ENCODE results near the gene DGKD.
"Not testable (repeated sequence)": the region's sequence is repeated elsewhere in the genome, so short reads cannot be mapped to it uniquely, and the experiment has no call there.

Gene DGKD

DNA sequence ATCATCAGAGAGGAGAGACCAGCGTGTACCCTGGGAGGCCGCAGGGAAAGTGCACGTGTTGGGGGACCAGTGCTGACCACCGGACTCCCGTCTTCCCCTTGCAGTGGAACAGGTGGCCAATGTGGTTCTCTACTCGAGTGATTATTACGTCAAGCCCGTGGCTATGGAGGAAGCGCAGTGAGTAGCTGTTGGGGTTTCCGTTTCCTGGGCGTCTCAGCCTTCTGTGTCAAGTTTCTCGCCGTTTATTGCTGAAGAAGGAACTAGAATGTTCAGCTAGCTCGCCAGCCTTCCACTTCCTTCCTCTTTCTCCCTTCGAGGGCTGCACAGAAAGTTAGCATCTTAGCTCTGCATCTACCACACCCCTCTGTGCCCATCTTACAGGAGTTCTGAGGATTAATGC is 22.8 kb upstream of the DGKD start:
- no peak overlapping the region for H3K4me3 ChIP-seq (ENCODE audit: low read depth, low read length)
- in situ Hi-C loops (cut with HindIII; ENCODE audit: low pct_ligation_motif_present, low sequenced_read_pairs): no loop called here
- no peak for DNase-seq
- TF ChIP-seq, protein P1, sequence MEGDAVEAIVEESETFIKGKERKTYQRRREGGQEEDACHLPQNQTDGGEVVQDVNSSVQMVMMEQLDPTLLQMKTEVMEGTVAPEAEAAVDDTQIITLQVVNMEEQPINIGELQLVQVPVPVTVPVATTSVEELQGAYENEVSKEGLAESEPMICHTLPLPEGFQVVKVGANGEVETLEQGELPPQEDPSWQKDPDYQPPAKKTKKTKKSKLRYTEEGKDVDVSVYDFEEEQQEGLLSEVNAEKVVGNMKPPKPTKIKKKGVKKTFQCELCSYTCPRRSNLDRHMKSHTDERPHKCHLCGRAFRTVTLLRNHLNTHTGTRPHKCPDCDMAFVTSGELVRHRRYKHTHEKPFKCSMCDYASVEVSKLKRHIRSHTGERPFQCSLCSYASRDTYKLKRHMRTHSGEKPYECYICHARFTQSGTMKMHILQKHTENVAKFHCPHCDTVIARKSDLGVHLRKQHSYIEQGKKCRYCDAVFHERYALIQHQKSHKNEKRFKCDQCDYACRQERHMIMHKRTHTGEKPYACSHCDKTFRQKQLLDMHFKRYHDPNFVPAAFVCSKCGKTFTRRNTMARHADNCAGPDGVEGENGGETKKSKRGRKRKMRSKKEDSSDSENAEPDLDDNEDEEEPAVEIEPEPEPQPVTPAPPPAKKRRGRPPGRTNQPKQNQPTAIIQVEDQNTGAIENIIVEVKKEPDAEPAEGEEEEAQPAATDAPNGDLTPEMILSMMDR (IDR thresholded peaks at IDR 0.05; ENCODE audit: low read depth, low read length, missing control alignments): no peak
- no peak overlapping the region for H3K27ac ChIP-seq
- H3K36me3 ChIP-seq (replicated peaks): no peaks in the 10 kb centered on the region
- H3K27me3 ChIP-seq (replicated peaks): no peaks in the 10 kb centered on the region

DNA sequence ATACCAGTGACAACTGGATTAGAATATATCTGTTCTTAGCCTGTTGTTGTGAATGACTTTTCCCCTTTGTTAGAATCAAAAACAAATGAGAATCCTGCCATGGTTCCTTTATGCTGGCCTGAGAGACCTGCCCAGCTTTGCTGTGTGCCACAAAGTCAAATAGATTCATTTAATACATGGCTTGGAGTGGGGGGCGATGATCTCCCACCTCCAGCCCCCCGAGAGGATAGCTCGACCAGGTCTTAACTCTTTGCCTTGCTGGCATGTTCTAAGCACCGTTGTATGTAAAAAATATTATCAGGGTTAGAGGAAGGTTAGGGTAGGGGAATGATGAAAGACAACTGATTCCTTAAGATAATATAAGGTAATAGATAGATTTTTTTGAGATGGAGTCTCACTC is 22.2 kb upstream of the DGKD start:
- TF ChIP-seq, protein P1 (IDR thresholded peaks at IDR 0.05; ENCODE audit: low read depth, low read length, missing control alignments): no peak
- DNase-seq: no peak
- in situ Hi-C loops (cut with HindIII; ENCODE audit: low pct_ligation_motif_present, low sequenced_read_pairs): no loop called here
- H3K27ac ChIP-seq: no peak overlapping the region
- H3K27me3 ChIP-seq (replicated peaks): no peaks in the 10 kb centered on the region
- no peaks in the 10 kb centered on the region for H3K36me3 ChIP-seq (replicated peaks)
- no peak overlapping the region for H3K4me3 ChIP-seq (ENCODE audit: low read depth, low read length)

DNA sequence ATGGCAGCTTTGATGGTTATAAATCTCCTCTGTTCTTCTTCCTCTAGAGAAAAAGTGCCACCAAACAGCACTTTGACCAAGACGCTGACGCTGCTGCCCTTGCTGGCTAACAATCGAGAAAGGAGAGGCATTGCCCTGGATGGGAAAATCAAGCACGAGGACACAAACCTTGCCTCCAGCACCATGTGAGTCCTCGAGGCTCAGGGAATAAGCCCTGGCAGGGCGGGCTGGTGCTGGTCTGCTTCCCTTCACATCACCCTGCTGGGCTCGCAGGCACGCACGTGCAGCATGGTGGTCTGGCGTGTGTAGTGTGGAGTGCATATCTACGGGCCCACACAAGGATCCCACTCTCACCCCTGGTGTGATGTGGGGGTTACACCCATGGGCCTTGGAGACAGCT is 19.4 kb upstream of the DGKD start:
- Histone ChIP-seq H3K4me3 (ENCODE audit: low read depth, low read length) (no peak overlapping the region), H3K27ac (no peak overlapping the region), H3K36me3 (replicated peaks) (no peaks in the 10 kb centered on the region), H3K27me3 (replicated peaks) (no peaks in the 10 kb centered on the region)
- TF ChIP-seq, protein P1 (IDR thresholded peaks at IDR 0.05; ENCODE audit: low read depth, low read length, missing control alignments): no peak
- DNase-seq: no peak
- in situ Hi-C loops (cut with HindIII; ENCODE audit: low pct_ligation_motif_present, low sequenced_read_pairs): no loop called here

DNA sequence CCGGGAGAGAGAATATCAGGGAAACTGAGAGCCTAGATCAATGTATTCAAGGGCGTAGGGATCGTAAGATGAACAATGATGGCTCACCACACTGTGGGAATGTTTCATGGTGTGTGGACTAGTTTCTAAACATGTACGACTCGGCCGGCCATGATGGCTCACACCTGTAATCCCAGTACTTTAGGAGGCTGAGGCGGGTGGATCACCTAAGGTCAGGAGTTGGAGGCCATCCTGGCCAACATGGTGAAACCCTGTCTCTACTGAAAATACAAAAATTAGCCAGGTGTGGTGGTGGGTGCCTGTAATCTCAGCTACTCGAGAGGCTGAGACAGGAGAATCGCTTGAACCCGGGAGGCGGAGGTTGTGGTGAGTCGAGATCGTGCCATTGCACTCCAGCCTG is 18.2 kb upstream of the DGKD start:
- H3K27ac ChIP-seq; H3K27me3 ChIP-seq (replicated peaks); H3K4me3 ChIP-seq (ENCODE audit: low read depth, low read length); H3K36me3 ChIP-seq (replicated peaks); in situ Hi-C loops (cut with HindIII; ENCODE audit: low pct_ligation_motif_present, low sequenced_read_pairs); DNase-seq: not testable (repeated sequence)

DNA sequence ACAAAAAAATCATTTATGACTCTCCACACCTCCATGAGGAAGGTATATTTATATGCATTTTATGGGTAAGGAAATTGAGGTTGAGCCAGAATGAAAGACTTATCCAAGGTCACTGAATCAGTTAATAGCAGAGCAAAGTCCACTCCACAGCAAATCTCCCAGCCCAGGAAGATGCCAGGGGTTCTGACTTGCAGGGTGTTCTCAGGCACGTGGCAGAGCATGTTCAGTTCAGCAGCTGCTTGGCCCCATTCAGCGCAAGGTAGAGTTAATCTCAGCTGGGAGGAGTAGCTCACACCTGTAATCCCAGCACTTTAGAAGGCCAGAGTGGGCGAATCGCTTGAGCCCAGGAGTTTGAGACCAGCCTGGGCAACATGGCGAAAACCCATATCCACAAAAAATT is 17.8 kb upstream of the DGKD start:
- TF ChIP-seq, protein P1 (IDR thresholded peaks at IDR 0.05; ENCODE audit: low read depth, low read length, missing control alignments): no peak
- Histone ChIP-seq H3K36me3 (replicated peaks) (no peaks in the 10 kb centered on the region), H3K4me3 (ENCODE audit: low read depth, low read length) (no peak overlapping the region), H3K27me3 (replicated peaks) (no peaks in the 10 kb centered on the region), H3K27ac (no peak overlapping the region)
- in situ Hi-C loops (cut with HindIII; ENCODE audit: low pct_ligation_motif_present, low sequenced_read_pairs): no loop called here
- no peak for DNase-seq

DNA sequence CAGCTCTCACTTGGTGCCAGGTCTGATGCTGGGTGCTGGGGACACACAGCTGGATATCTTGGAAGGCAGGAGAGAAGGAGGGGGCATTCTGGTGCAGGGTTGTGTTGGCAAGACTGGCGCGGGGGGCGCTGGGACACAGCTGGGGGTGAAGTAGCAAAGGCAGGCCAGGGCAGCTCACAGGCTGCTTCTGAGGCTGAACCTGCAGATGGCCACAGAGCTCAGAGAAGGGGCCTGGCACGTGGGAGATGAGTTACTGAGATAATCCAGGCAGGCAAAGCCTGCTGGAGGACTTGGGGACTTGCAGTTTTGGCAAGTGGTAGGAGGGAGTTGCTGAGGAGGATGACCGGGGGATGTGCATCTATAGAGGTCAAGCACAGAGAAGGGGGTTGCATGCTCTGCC is 16.2 kb upstream of the DGKD start:
- H3K27me3 ChIP-seq (replicated peaks): no peaks in the 10 kb centered on the region
- TF ChIP-seq, protein P1 (IDR thresholded peaks at IDR 0.05; ENCODE audit: low read depth, low read length, missing control alignments): no peak
- H3K27ac ChIP-seq: no peak overlapping the region
- in situ Hi-C loops (cut with HindIII; ENCODE audit: low pct_ligation_motif_present, low sequenced_read_pairs): no loop called here
- H3K36me3 ChIP-seq (replicated peaks): no peaks in the 10 kb centered on the region
- no peak for DNase-seq
- no peak overlapping the region for H3K4me3 ChIP-seq (ENCODE audit: low read depth, low read length)
